Pancreas (tissue), 10 donors: ENCODE measurements around the gene RNU5B-1. TPM values are rescaled to one million over a fixed set of nuclear protein-coding genes. Genes with fewer than 3 reads are reported as not detected.
A peak's percentile ranks its signal among the peaks of the same experiment; 100 is the strongest.

Experiments used
- ATAC-seq, 4 donors: fragments of 200-7000 bp; cut with Tn5 transposase; one replicate each; pipeline versions ENCODE4 v1.8.0 to v1.9.1; 2020; ENCODE audit warnings: mild to moderate bottlenecking in 4 of 4, moderate library complexity in 4 of 4
- DNase-seq, 6 donors: peaks; one replicate each; pipeline ENCODE4 v3.0.0-alpha.2; 2020
- FAIRE-seq: peaks from 2 replicates; lab custom pipeline; 2012; peaks lifted over from hg19 to GRCh38; lab: Jason Lieb, UNC
- H3K27ac ChIP-seq, 4 donors: fragments of 200-600 bp; sonication (generic); 1 replicate in 3 of 4; 2 replicates in 1 of 4; pipeline versions ENCODE4 v1.5.0 to v1.8.0; 2020
- H3K27me3 ChIP-seq, 4 donors: fragments of 200-600 bp; one replicate each; pipeline ENCODE4 v1.8.0; 2021
- H3K36me3 ChIP-seq, 3 donors: fragments of 200-600 bp; sonication (generic) in 1 of 3; one replicate each; pipeline versions ENCODE4 v1.5.0 to v1.8.0; 2020 to 2021
- H3K4me1 ChIP-seq, 3 donors: fragments of 200-600 bp; one replicate each; pipeline ENCODE4 v1.8.0; 2021
- H3K4me3 ChIP-seq, 4 donors: fragments of 200-600 bp; sonication (generic) in 2 of 4; one replicate each; pipeline versions ENCODE4 v1.5.0 to v1.8.0; 2020 to 2021
- H3K9me3 ChIP-seq, 4 donors: fragments of 200-600 bp; one replicate each; pipeline ENCODE4 v1.8.0; 2021
- CTCF ChIP-seq, 4 donors: fragments of 200-600 bp; sonication (generic) in 3 of 4; IDR thresholded peaks; one replicate each; pipeline versions ENCODE4 v1.5.0 to v1.8.0; 2021; ENCODE audit warnings: antibody characterized with exemption in 4 of 4
- WGBS, 2 donors: extraction: QIAGEN DNeasy Blood & Tissue Kit; methylation state at CpG; one replicate each; pipeline ENCODE4 v1.1.7; 2013; 5-methylcytosine and 5-hydroxymethylcytosine counted together
- intact Hi-C, 3 donors: fragments of 100-400 bp; cut with DNase I; formaldehyde crosslinking; loops; one replicate each; pipeline versions ENCODE4 v1.11.1 to v1.14.2; 2022
- polyA plus RNA-seq, 2 donors: library from polyadenylated mRNA; stranded (reverse); fragments of 200-250 nt; gene quantifications; one replicate each; pipeline ENCODE4 v1.2.3, GENCODE V29; 2013
- total RNA-seq, 6 donors: library from RNA; stranded (reverse); fragmentation: NEBNext Ultra II Directional in 4 of 6; extraction: Animal tissue kit (Norgen Biotek cat#: 25700) in 4 of 6; gene quantifications; one replicate each; pipeline versions ENCODE4 v1.2.1 to v1.2.4, GENCODE V29; 2021 to 2023
- donor health status: healthy with polysubstance abuse.
- donor health status: DM: no; HTN: no; CAD: no; lungs with moderate emphysema.
- donor health status: DM: no; HTN: no; CAD: no.
- donor health status: control.
- donor health status: control.
- donor health status: Bipolar disorder and iron deficiency.
- donor health status: DM: yes; HTN: yes; CAD: no.
- donor health status: DM: no; HTN: no; CAD: no.
- donor health status: DM: no; HTN: no; CAD: no.
- donor health status: DM: yes; HTN: yes; CAD: no.

The RNU5B-1 gene
- total and polyA plus RNA-seq, 8 donors: 10.5 to 21.8 (median 21.6) TPM; not detected in 5

- peak; percentile 67 to 89 (median 80) for DNase-seq
- no peak overlapping the region for H3K4me3 ChIP-seq
- no peaks in the 10 kb centered on the region for H3K9me3 ChIP-seq
- no peak for FAIRE-seq
- 37 to 40% methylated on average over 5 of the region's 5 CpGs for WGBS, 2 donors
- H3K27me3 ChIP-seq: no peaks in the 10 kb centered on the region
- TF ChIP-seq CTCF (IDR thresholded peaks at IDR 0.05): peak; percentile 82 to 89 (median 86)
- H3K36me3 ChIP-seq: no peaks in the 10 kb centered on the region
- intact Hi-C loops: loop anchor here in 2 of 3 donors (5.0 to 10.0 kb wide), 2 partner anchors 66 to 68 kb away; no protein-coding TSS in a partner anchor
- H3K27ac ChIP-seq: no peak overlapping the region
- ATAC-seq: peak; percentile 94 to 100 (median 98)
- H3K4me1 ChIP-seq: no peaks in the 10 kb centered on the region
Measured at GRCh38 chr15:65318870-65319356, 14.4 kb downstream of the RNU5B-1 start.

DNA sequence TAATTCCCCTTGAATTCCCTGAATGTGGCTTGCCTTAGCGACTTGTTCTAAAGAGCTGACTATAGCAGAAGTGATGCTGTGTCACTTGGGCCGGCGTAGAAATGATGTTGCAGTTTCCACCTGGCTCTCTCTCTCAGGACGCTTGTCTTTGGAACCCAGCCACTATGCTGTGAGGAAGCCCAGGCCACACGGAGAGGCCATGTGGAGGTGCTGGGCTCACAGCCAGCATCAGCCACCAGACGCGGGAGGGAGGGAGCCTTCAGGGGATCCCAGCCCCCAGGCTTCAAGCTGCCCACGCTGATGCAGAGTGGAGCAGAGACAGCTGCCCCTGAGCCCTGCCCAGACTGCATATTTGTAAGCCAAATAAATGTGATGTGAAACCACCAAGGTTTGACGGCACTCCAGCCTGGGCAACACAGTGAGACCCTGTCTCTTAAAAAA lies 18.6 kb downstream of the RNU5B-1 start:
- ATAC-seq: peak in 3 of 4 donors; percentile 47 to 77 (median 51)
- DNase-seq: peak in 3 of 6 donors; percentile 27 to 76 (median 56)
- H3K4me1 ChIP-seq: no peaks in the 10 kb centered on the region
- FAIRE-seq: no peak
- 8% methylated on average over 9 of the region's 9 CpGs for WGBS, 2 donors
- no peak overlapping the region for H3K27ac ChIP-seq
- H3K9me3 ChIP-seq: no peaks in the 10 kb centered on the region
- intact Hi-C loops: no loop called here
- H3K27me3 ChIP-seq: no peaks in the 10 kb centered on the region
- no peak for TF ChIP-seq CTCF (IDR thresholded peaks at IDR 0.05)
- H3K4me3 ChIP-seq: no peak overlapping the region
- no peaks in the 10 kb centered on the region for H3K36me3 ChIP-seq

DNA sequence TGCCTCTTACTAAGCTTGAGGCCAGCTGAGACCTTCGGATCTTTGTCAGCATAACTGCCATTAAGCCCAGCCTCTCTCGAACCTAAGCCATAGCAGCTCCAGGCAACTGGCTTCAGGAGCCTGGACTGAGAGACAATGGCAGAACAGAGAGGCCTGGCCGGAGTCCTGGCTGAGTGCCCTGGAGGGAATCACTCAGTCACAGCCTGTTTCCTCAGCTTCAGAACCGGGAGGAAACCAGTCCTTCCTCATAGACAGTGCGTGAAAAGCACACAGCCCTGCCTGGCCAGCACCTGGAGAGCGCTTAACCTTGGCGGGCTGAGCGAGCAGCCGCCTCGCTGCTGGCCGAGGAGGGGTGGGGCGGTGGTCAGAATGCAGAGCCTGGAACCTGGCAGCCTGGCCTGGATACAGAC lies 21.6 kb downstream of the RNU5B-1 start:
- no peaks in the 10 kb centered on the region for H3K4me1 ChIP-seq
- TF ChIP-seq CTCF (IDR thresholded peaks at IDR 0.05): no peak
- peak in 1 of 6 donors; percentile 28 for DNase-seq
- WGBS, 2 donors: 24 to 36% methylated on average over 12 of the region's 12 CpGs
- no peaks in the 10 kb centered on the region for H3K27me3 ChIP-seq
- no peaks in the 10 kb centered on the region for H3K9me3 ChIP-seq
- H3K4me3 ChIP-seq: no peak overlapping the region
- H3K36me3 ChIP-seq: no peaks in the 10 kb centered on the region
- no peak overlapping the region for H3K27ac ChIP-seq
- ATAC-seq: peak in 3 of 4 donors; percentile 50 to 69 (median 54)
- intact Hi-C loops: no loop called here
- FAIRE-seq: no peak

GRCh38 chr15:65326818-65327217 lies 22.3 kb downstream of the RNU5B-1 start:
- DNase-seq (no peak), FAIRE-seq (no peak), ATAC-seq (no peak)
- H3K27ac ChIP-seq: no peak overlapping the region
- no peak for TF ChIP-seq CTCF (IDR thresholded peaks at IDR 0.05)
- 66 to 79% methylated on average over 2 of the region's 2 CpGs for WGBS, 2 donors
- no peaks in the 10 kb centered on the region for H3K4me1 ChIP-seq
- no peaks in the 10 kb centered on the region for H3K9me3 ChIP-seq
- intact Hi-C loops: no loop called here
- no peaks in the 10 kb centered on the region for H3K27me3 ChIP-seq
- H3K36me3 ChIP-seq: no peaks in the 10 kb centered on the region
- no peak overlapping the region for H3K4me3 ChIP-seq

DNA sequence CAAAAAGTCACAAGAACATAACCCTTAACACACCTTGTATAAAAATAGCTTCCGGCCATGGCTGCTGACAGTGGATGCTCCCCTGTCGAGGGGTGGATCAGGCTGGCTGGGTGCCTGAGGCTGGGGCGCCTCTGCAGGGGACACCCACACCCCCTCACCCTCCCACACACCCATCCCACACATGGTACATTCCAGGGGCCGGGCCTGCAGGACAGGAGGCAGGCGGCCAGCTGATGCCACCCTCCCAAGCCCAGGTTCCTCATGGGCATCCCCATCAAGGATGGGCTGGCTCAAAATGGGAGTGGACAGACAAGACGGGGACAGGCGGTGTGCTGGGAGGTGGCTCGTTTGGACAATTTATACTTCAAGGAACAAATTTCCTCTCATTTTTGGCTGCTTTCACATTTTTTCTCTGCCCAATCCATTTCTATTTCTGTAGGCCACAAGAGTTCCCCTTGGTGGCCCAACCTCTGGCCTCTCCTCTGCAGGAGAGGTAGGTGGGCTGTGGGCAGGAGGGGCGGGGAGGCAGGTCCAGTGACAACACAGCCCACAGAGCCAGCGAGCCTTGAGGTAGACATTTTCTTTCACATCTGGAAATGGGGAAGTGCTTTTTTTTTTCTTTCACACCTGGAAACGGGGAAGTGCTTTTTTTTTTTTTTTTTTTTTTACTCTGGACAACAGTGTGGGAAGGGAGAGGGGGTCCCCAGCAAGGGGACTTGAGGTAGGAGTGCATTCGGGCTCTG lies 23.3 kb downstream of the RNU5B-1 start:
- no peak overlapping the region for H3K27ac ChIP-seq
- no peaks in the 10 kb centered on the region for H3K27me3 ChIP-seq
- FAIRE-seq: no peak
- intact Hi-C loops: no loop called here
- no peaks in the 10 kb centered on the region for H3K9me3 ChIP-seq
- H3K4me1 ChIP-seq: no peaks in the 10 kb centered on the region
- no peak for ATAC-seq
- no peak for DNase-seq
- WGBS, 2 donors: 78 to 81% methylated on average over 10 to 12 of the region's 12 CpGs
- H3K36me3 ChIP-seq: no peaks in the 10 kb centered on the region
- H3K4me3 ChIP-seq: no peak overlapping the region
- TF ChIP-seq CTCF (IDR thresholded peaks at IDR 0.05): no peak
